Measurements from ENCODE around the gene WDR87. TPM values are rescaled to one million over a fixed set of nuclear protein-coding genes. Genes with fewer than 3 reads are reported as not detected.
"Not testable (repeated sequence)": the region's sequence is repeated elsewhere in the genome, so short reads cannot be mapped to it uniquely, and the experiment has no call there.

The WDR87 gene
- polyA plus RNA-seq, 3 donors from 2014 or later, result not detected

DNA sequence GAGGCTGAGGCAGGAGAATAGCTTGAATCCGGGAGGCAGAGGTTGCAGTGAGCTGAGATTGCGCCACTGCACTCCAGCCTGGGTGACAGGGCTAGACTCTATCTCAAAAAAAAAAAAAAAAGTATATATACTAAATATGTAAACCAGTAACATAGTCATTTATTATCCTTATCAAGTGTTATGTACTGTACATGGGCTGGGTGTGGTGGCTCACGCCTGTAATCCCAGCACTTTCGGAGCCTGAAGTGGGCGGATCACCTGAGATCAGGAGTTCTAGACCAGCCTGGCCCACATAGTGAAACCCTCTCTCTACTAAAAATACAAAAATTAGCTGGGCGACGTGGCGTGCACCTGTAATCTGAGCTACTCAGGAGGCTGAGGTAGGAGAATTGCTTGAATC, 18.2 kb upstream of the WDR87 start:
- H3K4me1 Mint-ChIP-seq, result peaks cover 11 to 20% of the 10 kb centered on the region in 2 donors

DNA sequence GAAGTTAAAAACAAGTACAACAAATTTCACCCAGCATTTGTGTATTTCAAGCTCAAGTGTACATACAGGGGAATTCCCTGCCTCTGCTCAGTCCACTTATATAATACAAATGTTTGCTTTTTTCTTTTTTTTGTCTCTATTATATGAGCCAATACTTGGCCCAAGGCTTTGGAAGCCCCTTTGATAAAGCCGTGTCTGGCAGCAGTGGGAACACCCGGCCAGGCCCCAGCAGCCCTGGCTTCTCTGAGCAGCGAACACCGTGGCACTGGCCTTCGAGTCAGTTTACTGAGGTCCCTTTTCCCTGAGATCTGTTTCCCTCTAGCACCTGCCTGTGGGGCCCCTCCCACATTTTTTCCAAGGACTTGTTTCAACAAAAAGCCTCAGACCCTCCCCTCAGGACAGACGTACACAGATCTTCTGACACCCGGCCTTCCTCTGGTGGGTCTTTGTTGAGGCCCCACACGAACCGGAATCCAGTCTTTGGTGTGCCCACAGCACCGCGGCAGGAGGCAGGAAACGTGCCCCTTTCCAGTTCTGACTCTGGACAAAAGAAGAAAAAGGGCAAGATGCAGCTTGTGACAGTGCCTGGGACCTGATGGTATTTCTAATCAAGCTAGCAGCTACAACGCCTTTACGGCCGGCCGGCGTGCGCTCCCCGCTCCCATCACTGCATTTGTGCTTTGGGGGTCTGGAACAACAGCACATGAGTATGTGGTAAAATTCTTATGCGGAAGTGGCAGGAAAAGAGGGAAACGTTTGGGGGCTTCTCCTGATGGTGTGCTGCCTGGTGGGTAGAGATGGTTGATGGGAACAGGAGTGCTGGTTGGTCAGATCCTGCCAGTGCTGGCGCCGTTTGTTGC, 14.4 kb upstream of the WDR87 start:
- Mint-ChIP-seq H3K27me3 (ENCODE audit: low read depth in 3 of 3) (peaks cover 0 to 2% (median 0%) of the 10 kb centered on the region in 3 donors), H3K9me3 (no peaks in the 10 kb centered on the region), H3K27ac (peak overlapping the region in 3 of 6 donors; percentile 36 to 42 (median 40)), H3K4me1 (peaks cover 16 to 25% of the 10 kb centered on the region in 2 donors), H3K36me3 (peaks cover 0 to 11% (median 0%) of the 10 kb centered on the region in 3 donors), H3K4me3 (no peak overlapping the region)
- DNase-seq, result no peak

More for the DNA sequence above, 18.2 kb upstream of the WDR87 start:
- H3K27me3 Mint-ChIP-seq (ENCODE audit: low read depth in 3 of 3); H3K9me3 Mint-ChIP-seq; DNase-seq; H3K27ac Mint-ChIP-seq; H3K4me3 Mint-ChIP-seq: not testable (repeated sequence)
- peaks cover 0 to 12% (median 0%) of the 10 kb centered on the region in 3 donors for H3K36me3 Mint-ChIP-seq

DNA sequence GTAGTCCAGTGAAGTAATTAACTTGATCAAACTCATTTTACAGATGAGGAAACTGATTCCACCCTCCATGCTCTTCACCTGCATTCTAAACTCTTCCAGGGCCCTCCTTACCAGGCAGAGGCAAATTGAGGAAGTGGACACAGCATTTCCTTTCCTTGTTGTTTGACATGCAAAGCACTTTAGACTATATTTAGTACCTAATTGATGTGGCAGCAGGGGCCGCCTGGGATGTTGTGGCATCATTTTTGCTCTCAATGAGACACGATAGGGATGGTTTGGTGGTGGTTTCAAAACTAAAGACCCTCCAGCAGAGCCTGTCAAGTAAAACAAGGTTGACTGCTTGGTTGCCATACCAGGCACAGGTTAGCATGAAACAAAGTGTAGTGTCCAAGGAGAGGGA, 8.5 kb upstream of the WDR87 start:
- H3K27ac Mint-ChIP-seq, result no peak overlapping the region
- peaks cover 0 to 2% (median 0%) of the 10 kb centered on the region in 3 donors for H3K27me3 Mint-ChIP-seq (ENCODE audit: low read depth in 3 of 3)
- no peaks in the 10 kb centered on the region for H3K9me3 Mint-ChIP-seq
- H3K36me3 Mint-ChIP-seq, result peaks cover 0 to 4% (median 0%) of the 10 kb centered on the region in 3 donors
- H3K4me3 Mint-ChIP-seq, result no peak overlapping the region
- no peak for DNase-seq
- peaks cover 7 to 21% of the 10 kb centered on the region in 2 donors for H3K4me1 Mint-ChIP-seq

DNA sequence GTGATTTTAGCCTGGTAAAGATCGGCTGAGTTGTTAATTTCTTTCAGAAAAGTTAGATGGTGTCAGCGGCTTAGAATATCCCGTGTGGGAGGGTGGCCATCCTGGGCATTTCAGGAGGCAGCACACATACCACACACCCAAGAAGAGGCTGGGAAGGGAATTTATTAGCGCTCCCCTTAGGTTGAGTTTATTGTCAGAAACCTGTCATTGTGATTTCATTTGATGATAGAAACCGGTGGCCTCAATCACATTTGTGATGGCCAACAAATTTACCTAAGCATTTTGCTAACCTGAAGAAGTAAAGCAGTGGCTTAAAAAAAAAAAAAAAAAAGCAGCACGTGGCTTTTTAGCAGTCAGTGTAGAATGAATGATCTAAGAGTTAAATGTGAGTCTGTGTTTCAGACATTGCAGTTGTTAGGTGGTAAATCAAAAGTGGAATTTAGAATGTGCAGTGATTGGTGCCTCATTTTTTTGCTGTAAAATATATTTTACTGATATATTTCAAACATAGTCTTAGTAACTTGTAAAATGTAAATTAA, 3.3 kb upstream of the WDR87 start:
- Mint-ChIP-seq H3K27ac (no peak overlapping the region), H3K36me3 (peaks cover 0 to under 1% (median 0%) of the 10 kb centered on the region in 3 donors), H3K27me3 (ENCODE audit: low read depth in 3 of 3) (peaks cover 0 to 3% (median 2%) of the 10 kb centered on the region in 3 donors), H3K4me1 (peaks cover 21 to 24% of the 10 kb centered on the region in 2 donors), H3K4me3 (no peak overlapping the region), H3K9me3 (no peaks in the 10 kb centered on the region)
- no peak for DNase-seq

DNA sequence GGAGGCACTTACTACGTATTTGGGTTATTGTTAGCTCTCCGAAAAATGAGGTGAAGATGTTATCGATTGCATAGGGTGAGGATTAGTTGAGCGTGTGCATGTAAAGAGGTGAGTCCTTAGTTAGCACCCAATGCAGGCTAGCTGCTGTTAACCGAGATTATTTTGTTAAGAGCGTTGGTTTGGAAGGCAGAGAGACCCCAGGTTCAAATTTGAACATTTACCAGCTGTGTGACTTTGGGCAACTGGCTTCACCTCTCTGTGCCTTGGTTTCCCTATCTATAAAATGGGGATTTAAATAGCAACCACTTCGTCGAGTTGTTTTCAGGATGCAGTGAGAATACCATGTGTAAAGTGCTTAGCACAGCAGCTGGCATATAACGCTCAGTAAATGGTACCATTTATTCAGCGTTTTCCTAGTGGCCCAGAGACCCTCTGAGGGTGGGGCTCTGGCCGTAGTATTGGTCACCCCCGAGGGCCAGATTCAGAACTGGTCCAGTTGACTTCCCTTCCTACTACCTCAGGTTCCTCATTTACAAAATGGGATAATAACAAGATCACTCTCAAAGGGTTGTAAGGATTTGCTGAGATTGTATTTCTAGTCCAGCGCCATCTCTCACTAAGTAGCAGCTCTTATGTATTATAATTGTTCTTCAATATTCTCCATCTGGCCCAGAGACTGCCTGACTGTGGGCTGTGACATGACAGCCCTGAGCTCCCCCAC, 1.5 kb upstream of the WDR87 start:
- Mint-ChIP-seq H3K27me3 (ENCODE audit: low read depth in 3 of 3) (peaks cover 0 to 3% (median 2%) of the 10 kb centered on the region in 3 donors), H3K4me3 (peak overlapping the region; percentile 76 to 96 (median 79)), H3K9me3 (no peaks in the 10 kb centered on the region), H3K4me1 (peaks cover 21 to 24% of the 10 kb centered on the region in 2 donors), H3K27ac (peak overlapping the region in 5 of 6 donors; percentile 1 to 46 (median 5)), H3K36me3 (no peaks in the 10 kb centered on the region)
- DNase-seq, result no peak

DNA sequence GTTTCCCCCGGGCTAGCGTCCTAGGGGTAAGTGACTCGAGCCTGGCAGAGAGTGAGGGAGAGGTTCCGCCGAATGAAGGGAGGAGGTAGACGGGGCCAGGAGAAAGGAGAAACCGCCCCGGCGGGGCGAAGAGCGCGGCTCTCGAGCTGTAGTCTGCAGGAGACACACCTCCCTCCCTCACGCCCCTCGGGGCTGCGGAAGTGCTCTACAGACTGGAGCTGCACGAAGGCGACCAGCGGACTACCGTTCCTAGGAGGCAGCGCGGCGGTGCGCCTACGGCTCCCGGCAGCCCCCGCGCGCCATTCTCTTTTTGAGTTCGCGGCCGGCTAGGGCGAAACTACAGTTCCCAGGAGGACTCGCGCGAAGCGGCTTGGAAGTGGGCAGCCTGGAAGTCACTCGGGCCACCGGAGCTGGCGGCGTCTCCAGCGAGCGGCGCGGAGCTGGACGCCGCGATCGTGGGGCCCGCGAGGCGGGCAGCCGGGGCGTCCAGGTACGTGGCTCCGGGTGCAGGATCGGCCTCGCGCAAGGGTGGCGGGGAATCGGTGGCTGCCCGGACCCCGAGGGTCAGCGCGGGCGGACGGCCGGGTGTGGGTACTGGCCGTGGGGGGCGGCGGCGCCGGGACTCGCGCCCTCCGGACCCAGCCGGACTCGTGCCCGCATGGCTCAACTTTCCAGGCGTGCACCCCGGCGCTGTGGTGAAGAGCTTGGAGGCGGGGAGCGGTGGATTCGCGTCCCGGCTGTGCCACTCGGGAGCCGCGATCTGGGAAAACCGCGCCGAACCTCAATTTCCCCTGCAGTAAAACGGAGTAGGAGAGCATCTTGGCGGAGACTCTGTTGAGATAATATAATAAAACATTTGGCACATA, 708 bp upstream of the WDR87 start, which contains the start of gene SIPA1L3:
SIPA1L3 (plus strand) TSS at position 340 of the 866 bp plus-strand sequence. CDS start 174,358 bp downstream, outside the sequence.
- no peaks in the 10 kb centered on the region for H3K36me3 Mint-ChIP-seq
- peak; percentile 86 to 90 (median 88) for DNase-seq
- peaks cover 17 to 21% of the 10 kb centered on the region in 2 donors for H3K4me1 Mint-ChIP-seq
- H3K9me3 Mint-ChIP-seq, result no peaks in the 10 kb centered on the region
- peaks cover 0 to 6% (median 2%) of the 10 kb centered on the region in 3 donors for H3K27me3 Mint-ChIP-seq (ENCODE audit: low read depth in 3 of 3)
- peak within 1 kb of the TSS; percentile 90 to 96 (median 92) for H3K4me3 Mint-ChIP-seq
- peak within 1 kb of the TSS; percentile 46 to 87 (median 72) for H3K27ac Mint-ChIP-seq

DNA sequence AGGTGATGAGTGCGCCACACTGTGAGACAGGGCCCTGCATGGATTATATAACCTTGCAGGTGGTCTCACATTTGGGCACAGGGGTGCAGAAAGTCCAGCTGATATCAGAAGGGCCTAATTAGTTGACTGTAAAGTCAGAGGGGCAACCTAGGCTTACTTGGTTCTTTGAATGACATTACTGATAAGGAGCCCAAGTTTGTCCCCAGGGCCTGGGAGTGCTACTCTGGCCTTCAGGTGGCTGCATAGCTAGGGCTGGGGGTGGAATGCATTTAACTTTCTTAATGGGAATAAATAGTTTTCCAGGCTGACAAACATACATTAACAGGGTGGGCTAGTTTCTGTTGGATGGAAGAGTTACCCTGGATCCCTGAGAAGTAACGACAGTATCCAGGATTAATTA, 3.3 kb downstream of the WDR87 start:
- Mint-ChIP-seq H3K4me3 (no peak overlapping the region), H3K36me3 (no peaks in the 10 kb centered on the region), H3K27ac (peak overlapping the region in 1 of 6 donors; percentile 24), H3K27me3 (ENCODE audit: low read depth in 3 of 3) (peaks cover 2 to 4% (median 2%) of the 10 kb centered on the region in 3 donors), H3K9me3 (no peaks in the 10 kb centered on the region), H3K4me1 (peaks cover 8 to 15% of the 10 kb centered on the region in 2 donors)
- DNase-seq, result no peak

DNA sequence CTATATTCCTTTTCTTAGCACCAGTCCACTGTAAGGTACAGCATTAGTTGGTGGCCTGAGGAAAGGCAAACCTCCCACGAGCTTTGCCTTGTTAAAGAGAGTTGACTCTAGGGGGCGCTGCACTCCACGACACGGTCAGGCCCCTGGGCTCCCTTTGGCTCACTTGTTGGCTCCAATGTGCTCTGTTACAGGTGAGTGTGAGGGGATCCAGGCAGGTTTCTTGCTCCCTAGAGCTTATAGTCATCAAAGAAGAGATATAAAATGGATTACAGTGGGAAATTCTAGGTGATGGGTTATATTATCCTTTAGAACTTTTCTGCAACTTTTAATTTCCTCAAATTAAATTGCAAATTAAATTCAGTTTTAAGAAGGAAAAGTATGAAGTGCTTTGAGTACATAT, 3.7 kb downstream of the WDR87 start:
- no peaks in the 10 kb centered on the region for H3K9me3 Mint-ChIP-seq
- H3K4me3 Mint-ChIP-seq, result no peak overlapping the region
- H3K27ac Mint-ChIP-seq, result peak overlapping the region in 1 of 6 donors; percentile 31
- H3K27me3 Mint-ChIP-seq (ENCODE audit: low read depth in 3 of 3), result peaks cover 1 to 4% (median 2%) of the 10 kb centered on the region in 3 donors
- H3K36me3 Mint-ChIP-seq, result no peaks in the 10 kb centered on the region
- peak; percentile 48 to 58 (median 57) for DNase-seq
- peaks cover 4 to 11% of the 10 kb centered on the region in 2 donors for H3K4me1 Mint-ChIP-seq

DNA sequence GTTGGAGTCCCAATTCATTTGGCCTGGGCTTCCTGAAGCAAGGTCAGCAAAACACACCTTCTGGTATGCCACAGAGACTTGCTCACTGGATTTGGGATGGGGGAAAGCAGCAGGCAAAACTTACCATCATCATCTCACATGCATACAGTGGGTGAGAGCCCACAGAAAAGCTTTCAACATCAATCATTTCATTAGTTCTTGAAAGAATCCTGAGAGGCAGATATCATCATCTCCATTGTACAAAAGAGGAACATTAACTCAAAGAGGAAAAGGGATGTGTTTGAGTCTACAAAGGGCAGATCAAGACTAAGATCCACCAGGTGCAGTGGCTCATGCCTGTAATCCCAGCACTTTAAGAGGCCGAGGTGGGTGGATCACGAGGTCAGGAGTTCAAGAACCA, 6.4 kb downstream of the WDR87 start:
- no peaks in the 10 kb centered on the region for H3K36me3 Mint-ChIP-seq
- DNase-seq, result no peak
- no peak overlapping the region for H3K27ac Mint-ChIP-seq
- no peak overlapping the region for H3K4me3 Mint-ChIP-seq
- peaks cover 0 to 2% of the 10 kb centered on the region in 2 donors for H3K4me1 Mint-ChIP-seq
- peaks cover 2 to 4% (median 2%) of the 10 kb centered on the region in 3 donors for H3K27me3 Mint-ChIP-seq (ENCODE audit: low read depth in 3 of 3)
- H3K9me3 Mint-ChIP-seq, result no peaks in the 10 kb centered on the region

DNA sequence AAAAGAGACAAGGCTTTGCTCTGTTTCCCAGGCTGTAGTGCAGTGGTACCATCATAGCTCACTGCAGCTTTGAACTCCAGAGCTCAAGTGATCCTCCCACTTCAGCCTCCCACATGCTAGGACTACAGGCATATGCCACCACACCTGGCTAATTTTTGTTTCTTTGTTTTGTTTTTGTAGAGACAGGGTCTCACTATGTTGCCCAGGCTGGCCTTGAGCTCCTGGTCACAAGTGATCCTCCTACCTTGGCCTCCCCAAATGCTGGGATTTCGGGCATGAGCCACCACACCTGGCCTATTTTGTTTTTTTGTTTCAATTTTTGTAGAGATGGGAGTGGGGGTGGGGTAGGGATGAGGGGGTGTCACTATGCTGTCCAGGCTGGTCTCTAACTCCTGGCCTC, 6.9 kb downstream of the WDR87 start:
- H3K27me3 Mint-ChIP-seq (ENCODE audit: low read depth in 3 of 3), result peaks cover 2 to 4% (median 2%) of the 10 kb centered on the region in 3 donors
- no peak overlapping the region for H3K4me3 Mint-ChIP-seq
- no peak overlapping the region for H3K27ac Mint-ChIP-seq
- H3K9me3 Mint-ChIP-seq, result no peaks in the 10 kb centered on the region
- H3K4me1 Mint-ChIP-seq, result peaks cover 0 to 2% of the 10 kb centered on the region in 2 donors
- H3K36me3 Mint-ChIP-seq, result no peaks in the 10 kb centered on the region
- no peak for DNase-seq

DNA sequence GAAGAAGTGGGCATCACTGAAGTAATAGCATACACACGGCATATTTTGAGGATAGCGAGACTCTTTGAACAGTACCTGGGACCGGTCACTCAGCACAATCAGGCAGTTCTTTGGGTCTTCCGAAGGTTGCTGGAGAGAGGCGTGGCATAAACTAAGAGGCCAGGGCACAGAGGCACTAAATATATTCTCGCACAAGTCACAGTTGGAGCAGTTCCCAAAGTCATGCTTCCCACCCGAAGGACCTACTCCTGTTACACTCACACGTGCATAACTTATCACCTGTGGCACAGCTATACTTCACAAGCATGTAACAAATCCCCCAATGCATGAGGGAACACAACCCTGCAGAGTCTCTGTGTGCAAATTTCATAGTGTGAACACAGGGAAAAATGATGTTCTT, 10.2 kb downstream of the WDR87 start:
- no peak overlapping the region for H3K4me3 Mint-ChIP-seq
- no peak overlapping the region for H3K27ac Mint-ChIP-seq
- no peaks in the 10 kb centered on the region for H3K36me3 Mint-ChIP-seq
- H3K4me1 Mint-ChIP-seq, result peaks cover 0 to 2% of the 10 kb centered on the region in 2 donors
- H3K9me3 Mint-ChIP-seq, result no peaks in the 10 kb centered on the region
- DNase-seq, result no peak
- H3K27me3 Mint-ChIP-seq (ENCODE audit: low read depth in 3 of 3), result peaks cover 2 to 4% (median 3%) of the 10 kb centered on the region in 3 donors

DNA sequence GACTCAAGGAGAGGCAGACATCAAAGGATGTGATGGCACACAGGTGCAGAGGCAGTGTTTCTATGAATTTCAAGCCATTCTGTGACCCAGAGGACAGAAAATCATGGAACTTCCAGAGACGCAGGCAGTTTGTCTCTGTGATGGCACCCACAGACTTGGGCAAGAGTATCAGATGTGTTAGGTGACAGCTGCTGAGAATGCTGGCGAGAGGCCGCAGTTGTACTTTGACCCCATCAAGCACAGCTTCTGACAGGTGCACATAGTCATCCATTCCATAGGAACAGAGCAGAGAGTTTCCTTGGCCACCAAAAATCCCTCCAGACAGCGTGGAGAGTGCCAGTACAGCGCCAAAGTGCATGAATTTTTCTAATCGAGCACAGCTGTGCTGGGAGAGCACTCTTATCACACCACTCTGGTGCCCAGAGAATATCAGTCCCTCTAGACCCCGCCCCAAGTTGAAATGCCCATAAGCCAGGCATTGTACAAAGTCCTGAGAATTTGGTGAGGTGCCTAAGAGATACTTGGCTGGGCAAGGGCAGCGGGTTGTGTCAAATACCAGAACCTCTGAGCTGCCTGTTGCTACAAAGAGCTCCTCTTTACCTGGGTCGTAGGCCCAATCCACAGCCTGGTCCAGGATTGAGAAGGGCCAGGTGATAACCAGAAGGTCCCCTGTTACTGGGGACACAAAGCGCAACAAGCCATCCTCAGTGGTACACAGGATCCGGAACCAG, 12.4 kb downstream of the WDR87 start:
- DNase-seq, result no peak
- no peaks in the 10 kb centered on the region for H3K9me3 Mint-ChIP-seq
- H3K4me1 Mint-ChIP-seq, result peaks cover 0 to 2% of the 10 kb centered on the region in 2 donors
- no peak overlapping the region for H3K4me3 Mint-ChIP-seq
- no peak overlapping the region for H3K27ac Mint-ChIP-seq
- H3K27me3 Mint-ChIP-seq (ENCODE audit: low read depth in 3 of 3), result peaks cover 2 to 6% (median 4%) of the 10 kb centered on the region in 3 donors
- no peaks in the 10 kb centered on the region for H3K36me3 Mint-ChIP-seq

All from immature natural killer cell (primary cell).